ENCODE results near the gene SF1.
A peak's percentile ranks its signal among the peaks of the same experiment; 100 is the strongest.
"Not testable (repeated sequence)": the region's sequence is repeated elsewhere in the genome, so short reads cannot be mapped to it uniquely, and the experiment has no call there.

Gene SF1

DNA sequence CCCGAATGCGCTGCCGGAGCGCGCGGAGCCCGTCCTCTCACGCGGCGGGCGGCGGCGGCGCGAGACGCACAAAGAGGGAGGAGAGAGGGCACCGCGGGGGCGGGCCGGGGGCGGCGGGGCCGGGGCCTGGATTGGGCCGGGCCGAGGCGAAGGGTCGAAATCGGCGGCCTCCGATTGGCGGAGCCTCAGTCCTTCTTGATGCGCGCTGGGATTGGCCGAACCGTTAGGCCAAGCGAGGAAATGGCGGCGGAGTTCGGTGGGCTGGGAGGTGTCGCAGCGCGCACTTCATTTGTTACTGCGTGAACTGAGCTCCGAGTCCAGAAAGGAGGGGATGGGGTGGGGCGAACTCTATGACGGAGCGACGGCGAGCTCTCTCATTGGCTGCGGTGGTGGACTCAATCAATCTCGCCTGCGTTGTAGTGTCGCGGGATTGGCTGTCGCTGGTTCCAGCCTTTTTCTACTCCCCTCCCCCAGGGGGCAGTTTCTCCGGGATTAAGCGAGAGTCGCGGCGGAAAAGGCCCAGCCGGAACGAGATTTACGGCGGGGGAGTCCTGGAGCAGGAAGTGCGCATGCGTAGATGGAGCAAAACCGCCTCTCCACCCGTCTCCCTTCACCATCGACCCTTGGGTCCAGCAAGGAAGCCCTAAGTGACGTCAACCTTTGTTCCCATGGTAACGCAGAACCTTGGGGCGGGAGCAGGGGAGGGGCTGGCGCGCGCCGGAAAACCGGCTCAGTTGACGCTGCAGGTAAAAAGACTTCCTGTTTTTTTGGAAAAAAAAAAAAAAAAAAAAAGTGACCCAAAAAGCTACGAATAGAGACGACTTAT, at the start of gene SF1:
Gene SF1 (minus strand): TSS at position 70 of the 826 bp plus-strand sequence. CDS start 150 bp downstream, outside the sequence.
- peak; percentile 100 for DNase-seq (ENCODE audit: low spot score)
- no peak for TF ChIP-seq CTCF (IDR thresholded peaks at IDR 0.05)
- Histone ChIP-seq H3K27ac (peak within 1 kb of the TSS; percentile 99 to 100), H3K4me3 (peak within 1 kb of the TSS; percentile 100)

DNA sequence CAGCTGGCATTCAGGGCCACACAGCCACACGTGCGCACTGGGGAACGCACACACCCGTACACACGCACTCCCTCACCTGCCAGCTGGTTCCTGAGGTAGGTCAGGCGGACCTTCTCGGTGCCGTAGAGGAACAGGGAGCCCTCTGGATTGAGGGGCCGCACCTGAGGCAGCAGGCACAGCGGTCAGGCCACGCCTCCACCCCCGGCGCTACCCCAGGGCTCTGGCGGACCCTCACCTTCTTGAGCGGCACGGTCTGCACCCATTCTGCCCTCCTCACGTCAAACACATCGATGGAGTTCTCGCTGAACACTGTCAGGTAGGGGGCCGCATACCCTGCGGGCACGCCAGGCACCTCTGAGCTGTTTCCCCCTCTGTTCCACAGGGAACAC, 49.1 kb upstream of the SF1 start:
- DNase-seq (ENCODE audit: low spot score) = no peak
- Histone ChIP-seq H3K4me3 (no peak overlapping the region), H3K27ac (no peak overlapping the region)
- TF ChIP-seq CTCF (IDR thresholded peaks at IDR 0.05) = no peak

GRCh38 chr11:64826578-64827450, 48.5 kb upstream of the SF1 start:
- no peak overlapping the region for H3K4me3 ChIP-seq
- no peak overlapping the region for H3K27ac ChIP-seq
- DNase-seq (ENCODE audit: low spot score) = no peak
- no peak for TF ChIP-seq CTCF (IDR thresholded peaks at IDR 0.05)

- TF ChIP-seq CTCF (IDR thresholded peaks at IDR 0.05) = no peak
- Histone ChIP-seq H3K4me3 (no peak overlapping the region), H3K27ac (no peak overlapping the region)
- no peak for DNase-seq (ENCODE audit: low spot score)
Measured at GRCh38 chr11:64826062-64826461, 47.7 kb upstream of the SF1 start.

DNA sequence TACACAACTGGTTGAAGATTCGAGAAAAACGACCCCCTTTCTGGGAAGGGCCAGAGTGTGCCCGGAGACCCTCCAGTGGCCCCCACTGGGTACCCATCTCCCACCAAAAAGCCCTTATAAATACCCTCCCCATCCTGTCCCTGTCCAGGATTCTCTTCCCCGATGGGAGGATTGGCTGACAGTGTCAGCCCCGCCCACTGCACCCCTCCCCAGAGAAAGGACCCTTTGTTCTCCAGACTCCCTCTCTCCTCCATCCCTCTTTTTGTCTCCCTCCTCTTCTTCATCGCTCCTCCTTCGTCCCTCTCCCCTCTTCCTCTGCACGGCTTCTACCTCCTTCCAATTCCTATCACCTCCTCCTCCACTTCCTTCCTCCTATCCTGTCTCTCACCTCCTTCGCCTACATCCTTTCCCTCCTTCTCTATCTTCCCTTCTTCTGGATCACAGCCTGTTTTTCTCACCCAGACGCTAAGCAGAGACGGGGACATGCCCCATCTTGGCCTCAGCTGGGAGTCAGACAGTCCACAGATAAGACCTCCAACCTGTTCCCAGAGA, 45.3 kb upstream of the SF1 start:
- Histone ChIP-seq H3K27ac (no peak overlapping the region), H3K4me3 (no peak overlapping the region)
- TF ChIP-seq CTCF (IDR thresholded peaks at IDR 0.05) = no peak
- no peak for DNase-seq (ENCODE audit: low spot score)

DNA sequence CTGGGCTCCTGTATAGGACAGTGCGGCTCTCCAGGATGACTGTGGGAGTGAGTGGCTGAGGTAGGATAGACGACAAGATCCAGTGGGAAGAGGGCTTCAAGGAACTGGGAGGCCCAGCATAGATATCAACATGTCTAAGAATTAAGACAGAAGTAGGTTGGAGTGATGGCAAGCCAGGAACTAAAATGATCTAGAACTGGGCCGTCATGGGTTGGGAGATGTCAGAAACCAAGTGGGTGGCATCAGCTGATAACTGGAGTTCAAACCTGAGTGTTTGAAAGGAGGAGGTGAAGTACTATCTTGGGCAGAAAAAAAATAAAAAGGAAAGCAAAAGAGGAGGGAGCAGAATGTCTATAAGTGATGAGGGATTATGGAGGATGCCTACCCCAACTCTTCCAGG, 39.1 kb upstream of the SF1 start:
- DNase-seq (ENCODE audit: low spot score) = no peak

DNA sequence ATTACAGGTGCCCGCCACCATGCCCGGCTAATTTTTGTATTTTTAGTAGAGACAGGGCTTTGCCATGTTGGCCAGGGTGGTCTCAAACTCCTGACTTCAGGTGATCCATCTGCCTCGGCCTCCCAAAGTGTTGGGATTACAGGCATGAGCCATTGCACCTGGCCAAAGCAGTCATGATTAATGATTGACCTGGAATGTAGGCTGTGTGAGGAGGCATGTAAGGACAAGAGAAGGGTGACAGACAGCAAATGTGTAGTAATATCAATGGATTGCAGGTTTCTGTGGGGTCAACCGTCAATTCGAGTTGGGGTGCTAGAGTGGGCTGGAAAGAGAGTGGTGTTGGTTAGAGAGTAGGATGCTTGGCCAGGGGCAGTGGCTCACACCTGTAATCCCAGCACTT, 37.1 kb upstream of the SF1 start:
- H3K4me3 ChIP-seq; DNase-seq (ENCODE audit: low spot score); H3K27ac ChIP-seq: not testable (repeated sequence)

More for the DNA sequence above, 39.1 kb upstream of the SF1 start:
- Histone ChIP-seq H3K27ac (no peak overlapping the region), H3K4me3 (no peak overlapping the region)
- no peak for TF ChIP-seq CTCF (IDR thresholded peaks at IDR 0.05)
